Measurements from ENCODE around the gene PLSCR1.
A peak's percentile ranks its signal among the peaks of the same experiment; 100 is the strongest.
"Not testable (repeated sequence)": the region's sequence is repeated elsewhere in the genome, so short reads cannot be mapped to it uniquely, and the experiment has no call there.

Gene PLSCR1

GRCh38 chr3:146493221-146493620 lies 51.2 kb downstream of the PLSCR1 start:
- Mint-ChIP-seq H3K9me3 (ENCODE audit: low read depth) (peaks cover 15% of the 10 kb centered on the region), H3K27me3 (no peaks in the 10 kb centered on the region), H3K4me1 (ENCODE audit: low read depth) (peaks cover 6% of the 10 kb centered on the region), H3K36me3 (peaks cover 6% of the 10 kb centered on the region), H3K4me3 (no peak overlapping the region), H3K27ac (no peak overlapping the region)

- H3K36me3 Mint-ChIP-seq: peaks cover 8% of the 10 kb centered on the region
- no peak overlapping the region for H3K27ac Mint-ChIP-seq
- no peaks in the 10 kb centered on the region for H3K27me3 Mint-ChIP-seq
- H3K4me1 Mint-ChIP-seq (ENCODE audit: low read depth): no peaks in the 10 kb centered on the region
- peaks cover 15% of the 10 kb centered on the region for H3K9me3 Mint-ChIP-seq (ENCODE audit: low read depth)
- H3K4me3 Mint-ChIP-seq: no peak overlapping the region
These were observed 53.1 kb downstream of the PLSCR1 start for GRCh38 chr3:146491303-146491702.

GRCh38 chr3:146485297-146485696 lies 59.1 kb downstream of the PLSCR1 start:
- Mint-ChIP-seq H3K27ac (no peak overlapping the region), H3K4me1 (ENCODE audit: low read depth) (no peaks in the 10 kb centered on the region), H3K36me3 (peaks cover 13% of the 10 kb centered on the region), H3K9me3 (ENCODE audit: low read depth) (peaks cover 10% of the 10 kb centered on the region), H3K4me3 (no peak overlapping the region), H3K27me3 (peaks cover 1% of the 10 kb centered on the region)

- peaks cover 7% of the 10 kb centered on the region for H3K9me3 Mint-ChIP-seq (ENCODE audit: low read depth)
- no peak overlapping the region for H3K4me3 Mint-ChIP-seq
- H3K4me1 Mint-ChIP-seq (ENCODE audit: low read depth): no peaks in the 10 kb centered on the region
- H3K27ac Mint-ChIP-seq: no peak overlapping the region
- H3K27me3 Mint-ChIP-seq: peaks cover 10% of the 10 kb centered on the region
- peaks cover 5% of the 10 kb centered on the region for H3K36me3 Mint-ChIP-seq
These were observed 68.2 kb downstream of the PLSCR1 start for GRCh38 chr3:146476094-146476740.

- not testable (repeated sequence) for H3K4me1 Mint-ChIP-seq (ENCODE audit: low read depth); H3K27ac Mint-ChIP-seq; H3K36me3 Mint-ChIP-seq; H3K27me3 Mint-ChIP-seq; H3K4me3 Mint-ChIP-seq; H3K9me3 Mint-ChIP-seq (ENCODE audit: low read depth)
These were observed 69.4 kb downstream of the PLSCR1 start for GRCh38 chr3:146474976-146475375.

GRCh38 chr3:146473726-146474125 lies 70.7 kb downstream of the PLSCR1 start:
- H3K27me3 Mint-ChIP-seq: peaks cover 6% of the 10 kb centered on the region
- H3K36me3 Mint-ChIP-seq: no peaks in the 10 kb centered on the region
- H3K27ac Mint-ChIP-seq: no peak overlapping the region
- H3K9me3 Mint-ChIP-seq (ENCODE audit: low read depth): no peaks in the 10 kb centered on the region
- no peak overlapping the region for H3K4me3 Mint-ChIP-seq
- H3K4me1 Mint-ChIP-seq (ENCODE audit: low read depth): peaks cover 8% of the 10 kb centered on the region

GRCh38 chr3:146472611-146473010 lies 71.8 kb downstream of the PLSCR1 start:
- no peak overlapping the region for H3K4me3 Mint-ChIP-seq
- H3K9me3 Mint-ChIP-seq (ENCODE audit: low read depth): no peaks in the 10 kb centered on the region
- H3K36me3 Mint-ChIP-seq: no peaks in the 10 kb centered on the region
- no peak overlapping the region for H3K27ac Mint-ChIP-seq
- peaks cover 11% of the 10 kb centered on the region for H3K4me1 Mint-ChIP-seq (ENCODE audit: low read depth)
- H3K27me3 Mint-ChIP-seq: peaks cover 6% of the 10 kb centered on the region

- Mint-ChIP-seq H3K9me3 (ENCODE audit: low read depth) (no peaks in the 10 kb centered on the region), H3K4me1 (ENCODE audit: low read depth) (peaks cover 13% of the 10 kb centered on the region), H3K4me3 (peak overlapping the region; percentile 81), H3K27me3 (peaks cover 6% of the 10 kb centered on the region), H3K36me3 (no peaks in the 10 kb centered on the region), H3K27ac (no peak overlapping the region)
These were observed 73.4 kb downstream of the PLSCR1 start for GRCh38 chr3:146471012-146471411.

- Mint-ChIP-seq H3K4me1 (ENCODE audit: low read depth) (peaks cover 15% of the 10 kb centered on the region), H3K9me3 (ENCODE audit: low read depth) (no peaks in the 10 kb centered on the region), H3K27ac (no peak overlapping the region)
These were observed 73.9 kb downstream of the PLSCR1 start for GRCh38 chr3:146470425-146470990.

GRCh38 chr3:146469150-146470017 lies 75.0 kb downstream of the PLSCR1 start, which contains the start of gene PLSCR2:
TSS of gene PLSCR2 (minus strand) at chr3:146469561. CDS start at chr3:146459904, 9,657 bp downstream.
- Mint-ChIP-seq H3K9me3 (ENCODE audit: low read depth) (no peaks in the 10 kb centered on the region), H3K27ac (peak within 1 kb of the TSS; percentile 46), H3K4me1 (ENCODE audit: low read depth) (peaks cover 17% of the 10 kb centered on the region), H3K36me3 (no peaks in the 10 kb centered on the region), H3K27me3 (no peaks in the 10 kb centered on the region), H3K4me3 (peak within 1 kb of the TSS; percentile 81)

More at GRCh38 chr3:146470425-146470990, 73.9 kb downstream of the PLSCR1 start:
- no peaks in the 10 kb centered on the region for H3K36me3 Mint-ChIP-seq
- peak overlapping the region; percentile 81 for H3K4me3 Mint-ChIP-seq
- peaks cover 6% of the 10 kb centered on the region for H3K27me3 Mint-ChIP-seq

GRCh38 chr3:146468671-146469149 lies 75.7 kb downstream of the PLSCR1 start:
- Mint-ChIP-seq H3K4me1 (ENCODE audit: low read depth) (peaks cover 19% of the 10 kb centered on the region), H3K36me3 (no peaks in the 10 kb centered on the region), H3K27ac (peak overlapping the region; percentile 46), H3K27me3 (no peaks in the 10 kb centered on the region), H3K4me3 (peak overlapping the region; percentile 81), H3K9me3 (ENCODE audit: low read depth) (no peaks in the 10 kb centered on the region)

- Mint-ChIP-seq H3K36me3 (no peaks in the 10 kb centered on the region), H3K4me3 (peak overlapping the region; percentile 35), H3K27ac (no peak overlapping the region), H3K4me1 (ENCODE audit: low read depth) (peaks cover 19% of the 10 kb centered on the region), H3K9me3 (ENCODE audit: low read depth) (no peaks in the 10 kb centered on the region), H3K27me3 (no peaks in the 10 kb centered on the region)
These were observed 76.2 kb downstream of the PLSCR1 start for GRCh38 chr3:146468234-146468633.

GRCh38 chr3:146466604-146467003 lies 77.8 kb downstream of the PLSCR1 start:
- H3K4me3 Mint-ChIP-seq: no peak overlapping the region
- no peak overlapping the region for H3K27ac Mint-ChIP-seq
- H3K9me3 Mint-ChIP-seq (ENCODE audit: low read depth): no peaks in the 10 kb centered on the region
- H3K27me3 Mint-ChIP-seq: no peaks in the 10 kb centered on the region
- no peaks in the 10 kb centered on the region for H3K36me3 Mint-ChIP-seq
- H3K4me1 Mint-ChIP-seq (ENCODE audit: low read depth): peaks cover 19% of the 10 kb centered on the region

GRCh38 chr3:146465693-146466465 lies 78.5 kb downstream of the PLSCR1 start:
- Mint-ChIP-seq H3K4me3 (no peak overlapping the region), H3K36me3 (no peaks in the 10 kb centered on the region), H3K9me3 (ENCODE audit: low read depth) (no peaks in the 10 kb centered on the region), H3K4me1 (ENCODE audit: low read depth) (peaks cover 19% of the 10 kb centered on the region), H3K27me3 (no peaks in the 10 kb centered on the region), H3K27ac (no peak overlapping the region)
